ENCODE data around the gene SIPA1L3. TPM values are rescaled to one million over a fixed set of nuclear protein-coding genes. Genes with fewer than 3 reads are reported as not detected.
A peak's percentile ranks its signal among the peaks of the same experiment; 100 is the strongest.

The SIPA1L3 gene
- total RNA-seq, 2 experiments from 2014 or later: 15.5 to 17.7 TPM

GRCh38 chr19:37929355-37929923 is 22.4 kb downstream of the SIPA1L3 start:
- no peak overlapping the region for H3K4me3 Mint-ChIP-seq
- Histone ChIP-seq H3K36me3 (ENCODE audit: insufficient read depth, low read length) (no peaks in the 10 kb centered on the region), H3K4me1 (ENCODE audit: insufficient read depth, low read length) (peaks cover 3% of the 10 kb centered on the region), H3K27ac (ENCODE audit: low read depth in 1 of 2, low read length in 2 of 2) (no peak overlapping the region), H3K4me3 (ENCODE audit: low read length) (no peak overlapping the region), H3K9me3 (ENCODE audit: control insufficient read depth in 1 of 2, insufficient read depth in 1 of 2, low read length in 2 of 2) (peaks cover 0 to 17% of the 10 kb centered on the region in 2 experiments), H3K27me3 (ENCODE audit: control insufficient read depth in 1 of 2, insufficient read depth in 2 of 2, low read length in 2 of 2) (no peaks in the 10 kb centered on the region)
- intact Hi-C loops (cut with DNase I, micrococcal nuclease): no loop called here
- ChIA-PET CTCF (no interaction called here), POLR2A (no interaction called here)
- no peak for ATAC-seq (ENCODE audit: poor library complexity)
- no peaks in the 10 kb centered on the region for H3K9me3 Mint-ChIP-seq
- TF ChIP-seq, protein P1, sequence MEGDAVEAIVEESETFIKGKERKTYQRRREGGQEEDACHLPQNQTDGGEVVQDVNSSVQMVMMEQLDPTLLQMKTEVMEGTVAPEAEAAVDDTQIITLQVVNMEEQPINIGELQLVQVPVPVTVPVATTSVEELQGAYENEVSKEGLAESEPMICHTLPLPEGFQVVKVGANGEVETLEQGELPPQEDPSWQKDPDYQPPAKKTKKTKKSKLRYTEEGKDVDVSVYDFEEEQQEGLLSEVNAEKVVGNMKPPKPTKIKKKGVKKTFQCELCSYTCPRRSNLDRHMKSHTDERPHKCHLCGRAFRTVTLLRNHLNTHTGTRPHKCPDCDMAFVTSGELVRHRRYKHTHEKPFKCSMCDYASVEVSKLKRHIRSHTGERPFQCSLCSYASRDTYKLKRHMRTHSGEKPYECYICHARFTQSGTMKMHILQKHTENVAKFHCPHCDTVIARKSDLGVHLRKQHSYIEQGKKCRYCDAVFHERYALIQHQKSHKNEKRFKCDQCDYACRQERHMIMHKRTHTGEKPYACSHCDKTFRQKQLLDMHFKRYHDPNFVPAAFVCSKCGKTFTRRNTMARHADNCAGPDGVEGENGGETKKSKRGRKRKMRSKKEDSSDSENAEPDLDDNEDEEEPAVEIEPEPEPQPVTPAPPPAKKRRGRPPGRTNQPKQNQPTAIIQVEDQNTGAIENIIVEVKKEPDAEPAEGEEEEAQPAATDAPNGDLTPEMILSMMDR (IDR thresholded peaks at IDR 0.05): no peak
- DNase-seq: no peak
- peaks cover 15% of the 10 kb centered on the region for H3K4me1 Mint-ChIP-seq (ENCODE audit: low read depth)
- H3K27me3 Mint-ChIP-seq: no peaks in the 10 kb centered on the region
- H3K27ac Mint-ChIP-seq: no peak overlapping the region
- H3K36me3 Mint-ChIP-seq (ENCODE audit: low read depth): peaks cover 29% of the 10 kb centered on the region

- Mint-ChIP-seq H3K27me3 (no peaks in the 10 kb centered on the region), H3K4me1 (ENCODE audit: low read depth) (peaks cover 10% of the 10 kb centered on the region), H3K36me3 (ENCODE audit: low read depth) (peaks cover 35% of the 10 kb centered on the region), H3K27ac (no peak overlapping the region), H3K4me3 (no peak overlapping the region), H3K9me3 (no peaks in the 10 kb centered on the region)
- DNase-seq (no peak), ATAC-seq (ENCODE audit: poor library complexity) (no peak)
- intact Hi-C loops (cut with DNase I, micrococcal nuclease): no loop called here
- TF ChIP-seq, protein P1 (IDR thresholded peaks at IDR 0.05): no peak
- no peak overlapping the region for H3K4me3 ChIP-seq (ENCODE audit: low read length)
- H3K9me3 ChIP-seq (ENCODE audit: control insufficient read depth in 1 of 2, insufficient read depth in 1 of 2, low read length in 2 of 2): peaks cover 8 to 18% of the 10 kb centered on the region in 2 experiments
- CTCF ChIA-PET: no interaction called here
- peaks cover 3% of the 10 kb centered on the region for H3K4me1 ChIP-seq (ENCODE audit: insufficient read depth, low read length)
- POLR2A ChIA-PET: no interaction called here
- no peaks in the 10 kb centered on the region for H3K36me3 ChIP-seq (ENCODE audit: insufficient read depth, low read length)
- H3K27me3 ChIP-seq (ENCODE audit: control insufficient read depth in 1 of 2, insufficient read depth in 2 of 2, low read length in 2 of 2): no peaks in the 10 kb centered on the region
- H3K27ac ChIP-seq (ENCODE audit: low read depth in 1 of 2, low read length in 2 of 2): no peak overlapping the region
Observed at GRCh38 chr19:37930416-37930815, 23.4 kb downstream of the SIPA1L3 start.

GRCh38 chr19:37931881-37932655 is 25.1 kb downstream of the SIPA1L3 start:
- TF ChIP-seq, protein P1 (IDR thresholded peaks at IDR 0.05): no peak
- Histone ChIP-seq H3K27ac (ENCODE audit: low read depth in 1 of 2, low read length in 2 of 2) (no peak overlapping the region), H3K4me3 (ENCODE audit: low read length) (no peak overlapping the region), H3K36me3 (ENCODE audit: insufficient read depth, low read length) (no peaks in the 10 kb centered on the region), H3K9me3 (ENCODE audit: control insufficient read depth in 1 of 2, insufficient read depth in 1 of 2, low read length in 2 of 2) (peaks cover 10 to 22% of the 10 kb centered on the region in 2 experiments), H3K27me3 (ENCODE audit: control insufficient read depth in 1 of 2, insufficient read depth in 2 of 2, low read length in 2 of 2) (no peaks in the 10 kb centered on the region), H3K4me1 (ENCODE audit: insufficient read depth, low read length) (no peaks in the 10 kb centered on the region)
- ChIA-PET POLR2A (no interaction called here), CTCF (no interaction called here)
- H3K27ac Mint-ChIP-seq: no peak overlapping the region
- H3K4me1 Mint-ChIP-seq (ENCODE audit: low read depth): peaks cover 10% of the 10 kb centered on the region
- no peak overlapping the region for H3K4me3 Mint-ChIP-seq
- intact Hi-C loops (cut with DNase I, micrococcal nuclease): no loop called here
- DNase-seq: peak in 2 of 14 experiments; percentile 58 to 61
- H3K9me3 Mint-ChIP-seq: no peaks in the 10 kb centered on the region
- no peak for ATAC-seq (ENCODE audit: poor library complexity)
- H3K36me3 Mint-ChIP-seq (ENCODE audit: low read depth): peaks cover 43% of the 10 kb centered on the region
- H3K27me3 Mint-ChIP-seq: no peaks in the 10 kb centered on the region
